WERI-Rb-1 (cell line): Measurements from ENCODE around the gene CMTM7.
"Not testable (repeated sequence)": the region's sequence is repeated elsewhere in the genome, so short reads cannot be mapped to it uniquely, and the experiment has no call there.

ENCODE experiments used
- DNase-seq: peaks from one replicate; pipeline ENCODE4 v3.0.0-alpha.2; 2020
- H3K27ac ChIP-seq: fragments of 250-450 bp; sonication (Bioruptor Pico); 2 replicates; pipeline ENCODE4 v1.5.1; 2020; ENCODE audit warnings: mild to moderate bottlenecking, moderate library complexity
- H3K27me3 ChIP-seq: fragments of 250-450 bp; sonication (Bioruptor Pico); 2 replicates; pipeline ENCODE4 v1.5.1; 2021; ENCODE audit warnings: mild to moderate bottlenecking, low read depth, moderate library complexity; ENCODE audit not compliant: insufficient read depth, severe bottlenecking
- H3K36me3 ChIP-seq: fragments of 250-450 bp; sonication (Bioruptor Pico); 2 replicates; pipeline ENCODE4 v1.5.1; 2020; ENCODE audit warnings: mild to moderate bottlenecking, moderate library complexity
- H3K4me3 ChIP-seq: 2 replicates; pipeline ENCODE4 v1.5.1; 2011; ENCODE audit warnings: low read depth, mild to moderate bottlenecking, control low read depth, low read length
- H3K9me3 ChIP-seq: fragments of 250-450 bp; sonication (Bioruptor Pico); 2 replicates; pipeline ENCODE4 v1.5.1; 2021; ENCODE audit warnings: mild to moderate bottlenecking, moderate library complexity; ENCODE audit not compliant: severe bottlenecking
- CTCF ChIP-seq: IDR thresholded peaks from 2 replicates; pipeline ENCODE4 v1.5.1; 2011; ENCODE audit warnings: low read depth, mild to moderate bottlenecking, control low read depth, inconsistent platforms, low read length

CMTM7 gene

GRCh38 chr3:32437896-32438295 lies 46.2 kb downstream of the CMTM7 start:
- H3K36me3 ChIP-seq, result no peaks in the 10 kb centered on the region
- no peak for DNase-seq
- H3K4me3 ChIP-seq, result no peak overlapping the region
- H3K27me3 ChIP-seq, result no peaks in the 10 kb centered on the region
- no peak for TF ChIP-seq CTCF
- no peak overlapping the region for H3K27ac ChIP-seq
- no peaks in the 10 kb centered on the region for H3K9me3 ChIP-seq

GRCh38 chr3:32438596-32439344 lies 47.1 kb downstream of the CMTM7 start:
- no peak for DNase-seq

GRCh38 chr3:32439421-32439820 lies 47.8 kb downstream of the CMTM7 start:
- H3K27ac ChIP-seq, H3K4me3 ChIP-seq, H3K27me3 ChIP-seq, H3K9me3 ChIP-seq, DNase-seq, H3K36me3 ChIP-seq: not testable (repeated sequence)

More at GRCh38 chr3:32438596-32439344, 47.1 kb downstream of the CMTM7 start:
- H3K9me3 ChIP-seq, result no peaks in the 10 kb centered on the region
- no peak overlapping the region for H3K27ac ChIP-seq
- H3K27me3 ChIP-seq, result no peaks in the 10 kb centered on the region
- no peak for TF ChIP-seq CTCF
- no peaks in the 10 kb centered on the region for H3K36me3 ChIP-seq
- no peak overlapping the region for H3K4me3 ChIP-seq

- TF ChIP-seq CTCF, result no peak
- Histone ChIP-seq H3K36me3 (no peaks in the 10 kb centered on the region), H3K4me3 (no peak overlapping the region), H3K9me3 (no peaks in the 10 kb centered on the region), H3K27me3 (no peaks in the 10 kb centered on the region), H3K27ac (no peak overlapping the region)
- peak; percentile 33 for DNase-seq
These were observed 49.1 kb downstream of the CMTM7 start for GRCh38 chr3:32440611-32441350.

- Histone ChIP-seq H3K9me3 (no peaks in the 10 kb centered on the region), H3K4me3 (no peak overlapping the region), H3K36me3 (no peaks in the 10 kb centered on the region), H3K27ac (no peak overlapping the region), H3K27me3 (no peaks in the 10 kb centered on the region)
- no peak for DNase-seq
- TF ChIP-seq CTCF, result no peak
These were observed 51.1 kb downstream of the CMTM7 start for GRCh38 chr3:32442766-32443165.

GRCh38 chr3:32443478-32443877 lies 51.8 kb downstream of the CMTM7 start:
- H3K27ac ChIP-seq, result no peak overlapping the region
- no peaks in the 10 kb centered on the region for H3K9me3 ChIP-seq
- no peaks in the 10 kb centered on the region for H3K36me3 ChIP-seq
- no peak for TF ChIP-seq CTCF
- no peak overlapping the region for H3K4me3 ChIP-seq
- no peak for DNase-seq
- H3K27me3 ChIP-seq, result no peaks in the 10 kb centered on the region
